HepG2 (cell line): ENCODE measurements around the gene NPFFR1. TPM values are rescaled to one million over a fixed set of nuclear protein-coding genes. Genes with fewer than 3 reads are reported as not detected.

ENCODE experiments used
- ATAC-seq: fragments of 200-7000 bp; cut with Tn5 transposase; 3 replicates; pipeline ENCODE4 v1.9.1; 2020; ENCODE audit warnings: mild to moderate bottlenecking, moderate library complexity
- BruUV-seq: library from RNA; stranded (reverse); fragments of 400-500 nt; replicated peaks from 2 replicates; lab custom pipeline; 2021; lab: Mats Ljungman, UMichigan
- CTCF ChIA-PET: fragments of 300-600 bp; formaldehyde crosslinking; extraction: SDS; loops from one replicate; lab custom pipeline; 2021; ENCODE audit warnings: low total read pairs, inconsistent platforms, low intra/inter-chr PET ratio; lab: Yijun Ruan, JAX
- POLR2A ChIA-PET: fragments of 350-600 bp; sonication (Branson Sonifier 250); formaldehyde crosslinking; loops from one replicate; lab custom pipeline; 2020; ENCODE audit warnings: antibody characterized with exemption, inconsistent platforms; lab: Yijun Ruan, JAX
- DNase-seq: peaks from one replicate; pipeline ENCODE4 v3.0.0-alpha.2; 2015; ENCODE audit warnings: low spot score
- FAIRE-seq: peaks from 3 replicates; lab custom pipeline; 2011; peaks lifted over from hg19 to GRCh38; lab: Jason Lieb, UNC
- H2AFZ ChIP-seq: one replicate; pipeline ENCODE4 v1.6.1; 2011; ENCODE audit warnings: low read length, inconsistent platforms
- H3K27ac ChIP-seq: fragments of 300-600 bp; 3 replicates; pipeline ENCODE4 v1.8.0; 2011; ENCODE audit warnings: mixed run types, mild to moderate bottlenecking, mixed read lengths, low read length, inconsistent platforms; ENCODE audit not compliant: insufficient read depth; ENCODE audit errors: extremely low read length
- H3K27me3 ChIP-seq, 2 experiments: fragments of 200-600 bp in 1 of 2; 2 replicates in 1 of 2; 3 replicates in 1 of 2; pipeline versions ENCODE4 v1.6.0 to v1.8.0; 2011; ENCODE audit warnings: low read length in 2 of 2, mild to moderate bottlenecking in 2 of 2, moderate library complexity in 2 of 2, inconsistent platforms in 1 of 2; ENCODE audit not compliant: insufficient read depth in 2 of 2, control insufficient read depth in 1 of 2
- H3K36me3 ChIP-seq, 2 experiments: fragments of 200-600 bp in 1 of 2; replicated peaks in 1 of 2; 2 replicates in 1 of 2; 3 replicates in 1 of 2; pipeline versions ENCODE4 v1.5.1 to v1.8.0; 2011; ENCODE audit warnings: low read length in 2 of 2, inconsistent platforms in 1 of 2; ENCODE audit not compliant: insufficient read depth in 2 of 2, control insufficient read depth in 1 of 2
- H3K4me1 ChIP-seq: 2 replicates; pipeline ENCODE4 v1.5.1; 2012; ENCODE audit warnings: low read length, inconsistent platforms; ENCODE audit not compliant: insufficient read depth
- H3K4me2 ChIP-seq: 2 replicates; pipeline ENCODE4 v1.6.0; 2011; ENCODE audit warnings: low read depth, low read length, inconsistent platforms
- H3K4me3 ChIP-seq, 3 experiments: fragments of 200-600 bp in 1 of 3; sonication (generic), shearing (Covaris generic) in 1 of 3; replicated peaks in 1 of 3; 2 replicates each; pipeline ENCODE4 v1.5.1; 2011 to 2016; ENCODE audit warnings: low read length in 3 of 3, inconsistent platforms in 2 of 3, low read depth in 2 of 3, mild to moderate bottlenecking in 2 of 3, control low read depth in 1 of 3, mixed read lengths in 1 of 3; ENCODE audit not compliant: insufficient read depth in 1 of 3
- H3K79me2 ChIP-seq: one replicate; pipeline ENCODE4 v1.6.1; 2011; ENCODE audit warnings: low read length, inconsistent platforms; ENCODE audit not compliant: insufficient read depth
- H3K9ac ChIP-seq: 2 replicates; pipeline ENCODE4 v1.6.0; 2011; ENCODE audit warnings: mild to moderate bottlenecking, low read depth, low read length, inconsistent platforms; ENCODE audit not compliant: insufficient read depth
- H3K9me3 ChIP-seq: 2 replicates; pipeline ENCODE4 v1.5.1; 2012; ENCODE audit warnings: mild to moderate bottlenecking, low read length
- H4K20me1 ChIP-seq: 2 replicates; pipeline ENCODE4 v1.6.0; 2011; ENCODE audit warnings: inconsistent platforms, mild to moderate bottlenecking, low read length, moderate library complexity; ENCODE audit not compliant: insufficient read depth
- JUN ChIP-seq: sonication (generic); formaldehyde crosslinking; IDR thresholded peaks from 2 replicates; pipeline ENCODE4 v1.4.0; 2020; ENCODE audit warnings: mild to moderate bottlenecking, missing genetic modification reagents
- KLF6 ChIP-seq: IDR thresholded peaks from 2 replicates; pipeline ENCODE4 v1.8.0; 2016; ENCODE audit warnings: missing biosample characterization, missing genetic modification reagents
- NR2F6 ChIP-seq, 2 experiments: IDR thresholded peaks; 2 replicates each; pipeline ENCODE4 v1.6.1; 2016; ENCODE audit warnings: antibody characterized with exemption in 1 of 2, mild to moderate bottlenecking in 1 of 2
- PAX8 ChIP-seq: sonication (generic); formaldehyde crosslinking; IDR thresholded peaks from 2 replicates; pipeline ENCODE4 v1.8.0; 2022; ENCODE audit warnings: mild to moderate bottlenecking, missing genetic modification reagents, borderline replicate concordance
- ZNF570 ChIP-seq: sonication (generic); formaldehyde crosslinking; IDR thresholded peaks from 2 replicates; pipeline ENCODE4 v1.4.0; 2020; ENCODE audit warnings: mild to moderate bottlenecking, missing genetic modification reagents, borderline replicate concordance
- ZNF672 ChIP-seq: sonication (generic); formaldehyde crosslinking; IDR thresholded peaks from 2 replicates; pipeline ENCODE4 v1.8.1; 2022; ENCODE audit warnings: missing genetic modification reagents
- WGBS: methylation state at CpG from one replicate; pipeline ENCODE4 v1.1.6; 2017; ENCODE audit warnings: low lambda C conversion rate; 5-methylcytosine and 5-hydroxymethylcytosine counted together
- in situ Hi-C: cut with HindIII; loops from 2 replicates; pipeline ENCODE4 v1.10.0; 2017; ENCODE audit warnings: low pct_unique_long_range_greater_than_20kb; ENCODE audit not compliant: extremely low pct_ligation_motif_present
- intact Hi-C: fragments of 100-400 bp; cut with micrococcal nuclease; formaldehyde crosslinking; loops from one replicate; pipeline ENCODE4 v1.10.0; 2022; ENCODE audit not compliant: unreplicated experiment
- polyA plus RNA-seq, 8 experiments: library from polyadenylated mRNA; depleted of rRNA in 3 of 8; stranded (reverse) in 7 of 8; unstranded in 1 of 8; fragments of >200 nt; fragmentation: Illumina TruSeq in 4 of 8; extraction: Trizol in 4 of 8; gene quantifications; 2 replicates each; pipeline versions ENCODE4 v1.2.1 to v1.2.3, GENCODE V29; 2011 to 2016; ENCODE audit warnings: low read depth in 4 of 8, missing spikeins in 1 of 8, mixed read lengths in 1 of 8; ENCODE audit not compliant: insufficient read depth in 1 of 8
- total RNA-seq, 5 experiments: library from RNA; depleted of rRNA; stranded (reverse); fragments of >200 nt; fragmentation: Illumina TruSeq; extraction: Trizol; gene quantifications; 2 replicates each; pipeline ENCODE4 v1.2.3, GENCODE V29; 2016; ENCODE audit warnings: low read depth in 1 of 5
- TF ChIP-seq, protein P1 (sequence below): sonication (generic); formaldehyde crosslinking; IDR thresholded peaks from 2 replicates; pipeline ENCODE4 v1.5.0; 2020; ENCODE audit warnings: mild to moderate bottlenecking, missing genetic modification reagents
- TF ChIP-seq, protein P2 (sequence below): sonication (generic); formaldehyde crosslinking; IDR thresholded peaks from one replicate; pipeline ENCODE4 v1.5.1; 2020; ENCODE audit warnings: mild to moderate bottlenecking, missing genetic modification reagents; ENCODE audit errors: not compliant biosample characterization
- TF ChIP-seq, protein P3 (sequence below): sonication (generic); formaldehyde crosslinking; IDR thresholded peaks from 2 replicates; pipeline ENCODE4 v1.4.0; 2020; ENCODE audit warnings: missing genetic modification reagents

The NPFFR1 gene
- total and polyA plus RNA-seq, 2 of the 13 experiments (the other 11 are each of a cell fraction or from before 2014, with no cell fraction given): under 0.01 TPM; not detected in 1

DNA sequence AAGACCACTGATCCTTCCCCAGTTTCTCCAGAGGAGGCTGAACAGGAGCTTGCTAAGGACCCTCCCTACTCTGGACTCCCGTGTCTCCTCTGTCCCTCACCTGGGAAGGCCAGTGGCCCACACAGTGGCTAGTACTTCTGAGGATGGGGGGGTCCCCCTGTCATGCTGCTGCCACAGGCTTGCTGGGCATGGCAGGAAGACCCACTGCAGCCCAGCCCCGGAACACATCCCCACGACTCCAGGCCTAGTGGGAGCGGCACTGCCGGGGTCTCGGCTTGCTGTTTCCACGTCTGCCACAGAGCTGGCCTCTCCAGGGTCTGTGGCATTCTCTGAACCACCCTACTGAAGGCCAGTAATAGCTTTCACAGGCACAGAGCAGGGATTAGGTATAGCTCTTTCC lies 25.9 kb upstream of the NPFFR1 start:
- H3K9ac ChIP-seq: no peak overlapping the region
- H3K27ac ChIP-seq: no peak overlapping the region
- no peak overlapping the region for H3K4me3 ChIP-seq
- DNase-seq: no peak
- no peaks in the 10 kb centered on the region for H3K27me3 ChIP-seq
- no peak for ATAC-seq
- CTCF ChIA-PET: no interaction called here
- H2AFZ ChIP-seq: no peak overlapping the region
- intact Hi-C loops (no loop called here), in situ Hi-C loops (no loop called here)
- peaks cover 2% of the 10 kb centered on the region for H3K79me2 ChIP-seq
- POLR2A ChIA-PET: interaction anchor here (0.5 kb wide), 1 partner anchor 86 kb away, joined by 3 read pairs; no protein-coding TSS in a partner anchor
- 100% methylated on average over 3 of the region's 7 CpGs for WGBS
- peaks cover 1 to 38% of the 10 kb centered on the region in 2 experiments; a peak in 4 of 5 replicates for H3K36me3 ChIP-seq
- no peak overlapping the region for H3K4me2 ChIP-seq
- peaks cover under 1% of the 10 kb centered on the region; the same call in 1 of the 2 replicates for H3K4me1 ChIP-seq
- H3K9me3 ChIP-seq: no peaks in the 10 kb centered on the region
- BruUV-seq: no TSS peak
- FAIRE-seq: no peak
- H4K20me1 ChIP-seq: no peaks in the 10 kb centered on the region
- TF ChIP-seq PAX8 (CRISPR knock-in tag) (no peak), ZNF672 (CRISPR knock-in tag) (no peak), JUN (CRISPR knock-in tag) (no peak), NR2F6 (IDR thresholded peaks at IDR 0.05) (no peak), NR2F6 (CRISPR knock-in tag; IDR thresholded peaks at IDR 0.05) (no peak), ZNF570 (no peak), KLF6 (no peak)
- TF ChIP-seq, protein P1, sequence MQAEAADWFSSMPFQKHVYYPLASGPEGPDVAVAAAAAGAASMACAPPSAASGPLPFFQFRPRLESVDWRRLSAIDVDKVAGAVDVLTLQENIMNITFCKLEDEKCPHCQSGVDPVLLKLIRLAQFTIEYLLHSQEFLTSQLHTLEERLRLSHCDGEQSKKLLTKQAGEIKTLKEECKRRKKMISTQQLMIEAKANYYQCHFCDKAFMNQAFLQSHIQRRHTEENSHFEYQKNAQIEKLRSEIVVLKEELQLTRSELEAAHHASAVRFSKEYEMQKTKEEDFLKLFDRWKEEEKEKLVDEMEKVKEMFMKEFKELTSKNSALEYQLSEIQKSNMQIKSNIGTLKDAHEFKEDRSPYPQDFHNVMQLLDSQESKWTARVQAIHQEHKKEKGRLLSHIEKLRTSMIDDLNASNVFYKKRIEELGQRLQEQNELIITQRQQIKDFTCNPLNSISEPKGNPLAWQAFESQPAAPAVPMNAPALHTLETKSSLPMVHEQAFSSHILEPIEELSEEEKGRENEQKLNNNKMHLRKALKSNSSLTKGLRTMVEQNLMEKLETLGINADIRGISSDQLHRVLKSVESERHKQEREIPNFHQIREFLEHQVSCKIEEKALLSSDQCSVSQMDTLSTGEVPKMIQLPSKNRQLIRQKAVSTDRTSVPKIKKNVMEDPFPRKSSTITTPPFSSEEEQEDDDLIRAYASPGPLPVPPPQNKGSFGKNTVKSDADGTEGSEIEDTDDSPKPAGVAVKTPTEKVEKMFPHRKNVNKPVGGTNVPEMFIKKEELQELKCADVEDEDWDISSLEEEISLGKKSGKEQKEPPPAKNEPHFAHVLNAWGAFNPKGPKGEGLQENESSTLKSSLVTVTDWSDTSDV (CRISPR knock-in tag): no peak
- TF ChIP-seq, protein P2, sequence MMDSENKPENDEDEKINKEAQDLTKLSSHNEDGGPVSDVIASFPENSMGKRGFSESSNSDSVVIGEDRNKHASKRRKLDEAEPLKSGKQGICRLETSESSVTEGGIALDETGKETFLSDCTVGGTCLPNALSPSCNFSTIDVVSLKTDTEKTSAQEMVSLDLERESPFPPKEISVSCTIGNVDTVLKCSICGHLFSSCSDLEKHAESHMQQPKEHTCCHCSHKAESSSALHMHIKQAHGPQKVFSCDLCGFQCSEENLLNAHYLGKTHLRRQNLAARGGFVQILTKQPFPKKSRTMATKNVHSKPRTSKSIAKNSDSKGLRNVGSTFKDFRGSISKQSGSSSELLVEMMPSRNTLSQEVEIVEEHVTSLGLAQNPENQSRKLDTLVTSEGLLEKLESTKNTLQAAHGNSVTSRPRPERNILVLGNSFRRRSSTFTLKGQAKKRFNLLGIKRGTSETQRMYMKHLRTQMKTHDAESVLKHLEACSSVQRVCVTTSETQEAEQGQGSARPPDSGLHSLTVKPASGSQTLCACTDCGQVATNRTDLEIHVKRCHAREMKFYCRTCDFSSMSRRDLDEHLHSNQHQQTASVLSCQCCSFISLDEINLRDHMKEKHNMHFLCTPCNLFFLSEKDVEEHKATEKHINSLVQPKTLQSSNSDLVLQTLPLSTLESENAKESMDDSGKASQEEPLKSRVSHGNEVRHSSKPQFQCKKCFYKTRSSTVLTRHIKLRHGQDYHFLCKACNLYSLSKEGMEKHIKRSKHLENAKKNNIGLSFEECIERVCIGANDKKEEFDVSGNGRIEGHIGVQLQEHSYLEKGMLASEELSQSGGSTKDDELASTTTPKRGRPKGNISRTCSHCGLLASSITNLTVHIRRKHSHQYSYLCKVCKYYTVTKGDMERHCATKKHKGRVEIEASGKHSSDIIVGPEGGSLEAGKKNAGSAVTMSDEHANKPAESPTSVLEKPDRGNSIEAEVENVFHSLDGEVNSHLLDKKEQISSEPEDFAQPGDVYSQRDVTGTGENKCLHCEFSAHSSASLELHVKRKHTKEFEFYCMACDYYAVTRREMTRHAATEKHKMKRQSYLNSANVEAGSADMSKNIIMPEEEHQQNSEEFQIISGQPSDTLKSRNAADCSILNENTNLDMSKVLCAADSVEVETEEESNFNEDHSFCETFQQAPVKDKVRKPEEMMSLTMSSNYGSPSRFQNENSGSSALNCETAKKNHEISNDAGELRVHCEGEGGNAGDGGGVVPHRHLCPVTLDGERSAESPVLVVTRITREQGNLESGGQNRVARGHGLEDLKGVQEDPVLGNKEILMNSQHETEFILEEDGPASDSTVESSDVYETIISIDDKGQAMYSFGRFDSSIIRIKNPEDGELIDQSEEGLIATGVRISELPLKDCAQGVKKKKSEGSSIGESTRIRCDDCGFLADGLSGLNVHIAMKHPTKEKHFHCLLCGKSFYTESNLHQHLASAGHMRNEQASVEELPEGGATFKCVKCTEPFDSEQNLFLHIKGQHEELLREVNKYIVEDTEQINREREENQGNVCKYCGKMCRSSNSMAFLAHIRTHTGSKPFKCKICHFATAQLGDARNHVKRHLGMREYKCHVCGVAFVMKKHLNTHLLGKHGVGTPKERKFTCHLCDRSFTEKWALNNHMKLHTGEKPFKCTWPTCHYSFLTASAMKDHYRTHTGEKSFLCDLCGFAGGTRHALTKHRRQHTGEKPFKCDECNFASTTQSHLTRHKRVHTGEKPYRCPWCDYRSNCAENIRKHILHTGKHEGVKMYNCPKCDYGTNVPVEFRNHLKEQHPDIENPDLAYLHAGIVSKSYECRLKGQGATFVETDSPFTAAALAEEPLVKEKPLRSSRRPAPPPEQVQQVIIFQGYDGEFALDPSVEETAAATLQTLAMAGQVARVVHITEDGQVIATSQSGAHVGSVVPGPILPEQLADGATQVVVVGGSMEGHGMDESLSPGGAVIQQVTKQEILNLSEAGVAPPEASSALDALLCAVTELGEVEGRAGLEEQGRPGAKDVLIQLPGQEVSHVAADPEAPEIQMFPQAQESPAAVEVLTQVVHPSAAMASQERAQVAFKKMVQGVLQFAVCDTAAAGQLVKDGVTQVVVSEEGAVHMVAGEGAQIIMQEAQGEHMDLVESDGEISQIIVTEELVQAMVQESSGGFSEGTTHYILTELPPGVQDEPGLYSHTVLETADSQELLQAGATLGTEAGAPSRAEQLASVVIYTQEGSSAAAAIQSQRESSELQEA (CRISPR knock-in tag): no peak
- TF ChIP-seq, protein P3, sequence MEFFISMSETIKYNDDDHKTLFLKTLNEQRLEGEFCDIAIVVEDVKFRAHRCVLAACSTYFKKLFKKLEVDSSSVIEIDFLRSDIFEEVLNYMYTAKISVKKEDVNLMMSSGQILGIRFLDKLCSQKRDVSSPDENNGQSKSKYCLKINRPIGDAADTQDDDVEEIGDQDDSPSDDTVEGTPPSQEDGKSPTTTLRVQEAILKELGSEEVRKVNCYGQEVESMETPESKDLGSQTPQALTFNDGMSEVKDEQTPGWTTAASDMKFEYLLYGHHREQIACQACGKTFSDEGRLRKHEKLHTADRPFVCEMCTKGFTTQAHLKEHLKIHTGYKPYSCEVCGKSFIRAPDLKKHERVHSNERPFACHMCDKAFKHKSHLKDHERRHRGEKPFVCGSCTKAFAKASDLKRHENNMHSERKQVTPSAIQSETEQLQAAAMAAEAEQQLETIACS (CRISPR knock-in tag): no peak
